HepG2 (cell line): ENCODE results near the gene SUDS3. TPM values are rescaled to one million over a fixed set of nuclear protein-coding genes. Genes with fewer than 3 reads are reported as not detected.

Source experiments
- AGO1 ChIP-seq: fragments of 200-400 bp; formaldehyde crosslinking; IDR thresholded peaks from 2 replicates; pipeline ENCODE4 v1.6.1; 2017; ENCODE audit warnings: mild to moderate bottlenecking, low read depth, low read length, moderate library complexity; ENCODE audit not compliant: poor library complexity, severe bottlenecking
- GATA4 ChIP-seq: sonication (generic); IDR thresholded peaks from 2 replicates; pipeline ENCODE4 v1.6.1; 2016; ENCODE audit warnings: antibody characterized with exemption, low read depth, borderline replicate concordance
- IRF2 ChIP-seq: IDR thresholded peaks from 2 replicates; pipeline ENCODE4 v1.6.1; 2018; ENCODE audit warnings: missing genetic modification reagents, missing compliant biosample characterization
- JUND ChIP-seq: sonication (generic); formaldehyde crosslinking; IDR thresholded peaks from 2 replicates; pipeline ENCODE4 v1.8.0; 2022; ENCODE audit warnings: mild to moderate bottlenecking, missing genetic modification reagents
- KLF12 ChIP-seq: sonication (generic); formaldehyde crosslinking; IDR thresholded peaks from 2 replicates; pipeline ENCODE4 v1.4.0; 2020; ENCODE audit warnings: missing genetic modification reagents, borderline replicate concordance
- MIER2 ChIP-seq: IDR thresholded peaks from 2 replicates; pipeline ENCODE4 v1.6.1; 2016; ENCODE audit warnings: missing biosample characterization, missing genetic modification reagents
- RBM22 ChIP-seq: fragments of 200-400 bp; formaldehyde crosslinking; optimal IDR thresholded peaks from 2 replicates; pipeline ENCODE3; 2017; ENCODE audit warnings: mild to moderate bottlenecking, low read length, moderate library complexity
- RBM39 ChIP-seq: fragments of 200-400 bp; formaldehyde crosslinking; IDR thresholded peaks from one replicate; pipeline ENCODE4 v1.6.1; 2018; ENCODE audit warnings: antibody characterized with exemption, mild to moderate bottlenecking, low read depth, low read length; ENCODE audit not compliant: poor library complexity, severe bottlenecking
- SIX1 ChIP-seq: sonication (generic); formaldehyde crosslinking; IDR thresholded peaks from 2 replicates; pipeline ENCODE4 v1.4.0; 2020; ENCODE audit warnings: missing genetic modification reagents, borderline replicate concordance
- TEF ChIP-seq: sonication (generic); formaldehyde crosslinking; IDR thresholded peaks from 2 replicates; pipeline ENCODE4 v1.5.0; 2020; ENCODE audit warnings: missing genetic modification reagents
- TFE3 ChIP-seq: IDR thresholded peaks from 2 replicates; pipeline ENCODE4 v1.6.1; 2016
- XRCC5 ChIP-seq: fragments of 200-400 bp; formaldehyde crosslinking; optimal IDR thresholded peaks from 2 replicates; pipeline ENCODE3; 2017; ENCODE audit warnings: mild to moderate bottlenecking, low read length
- ZBTB25 ChIP-seq: IDR thresholded peaks from 2 replicates; pipeline ENCODE4 v1.6.1; 2018; ENCODE audit warnings: missing genetic modification reagents
- ZMAT3 ChIP-seq: sonication (generic); formaldehyde crosslinking; conservative IDR thresholded peaks from 2 replicates; pipeline ENCODE4 v1.7.0; 2021; ENCODE audit warnings: missing genetic modification reagents
- ZNF17 ChIP-seq: sonication (generic); formaldehyde crosslinking; IDR thresholded peaks from 2 replicates; pipeline ENCODE4 v1.5.0; 2020; ENCODE audit warnings: mild to moderate bottlenecking, missing genetic modification reagents
- ZNF264 ChIP-seq: sonication (generic); formaldehyde crosslinking; IDR thresholded peaks from 2 replicates; pipeline ENCODE4 v1.4.0; 2020; ENCODE audit warnings: missing genetic modification reagents
- ZNF468 ChIP-seq: sonication (generic); formaldehyde crosslinking; IDR thresholded peaks from 2 replicates; pipeline ENCODE4 v1.8.0; 2022; ENCODE audit warnings: mild to moderate bottlenecking, moderate library complexity, missing genetic modification reagents
- ZNF75D ChIP-seq: sonication (generic); formaldehyde crosslinking; IDR thresholded peaks from 2 replicates; pipeline ENCODE4 v1.8.1; 2023; ENCODE audit warnings: missing genetic modification reagents, mild to moderate bottlenecking, borderline replicate concordance
- ZNF777 ChIP-seq: sonication (generic); formaldehyde crosslinking; IDR thresholded peaks from 2 replicates; pipeline ENCODE4 v1.4.0; 2020; ENCODE audit warnings: missing genetic modification reagents
- ZNF782 ChIP-seq: sonication (generic); formaldehyde crosslinking; IDR thresholded peaks from 2 replicates; pipeline ENCODE4 v1.4.0; 2020; ENCODE audit warnings: missing genetic modification reagents, mild to moderate bottlenecking, borderline replicate concordance
- polyA plus RNA-seq, 8 experiments: library from polyadenylated mRNA; depleted of rRNA in 3 of 8; stranded (reverse) in 7 of 8; unstranded in 1 of 8; fragments of >200 nt; fragmentation: Illumina TruSeq in 4 of 8; extraction: Trizol in 4 of 8; gene quantifications; 2 replicates each; pipeline versions ENCODE4 v1.2.1 to v1.2.3, GENCODE V29; 2011 to 2016; ENCODE audit warnings: low read depth in 4 of 8, missing spikeins in 1 of 8, mixed read lengths in 1 of 8; ENCODE audit not compliant: insufficient read depth in 1 of 8
- total RNA-seq, 5 experiments: library from RNA; depleted of rRNA; stranded (reverse); fragments of >200 nt; fragmentation: Illumina TruSeq; extraction: Trizol; gene quantifications; 2 replicates each; pipeline ENCODE4 v1.2.3, GENCODE V29; 2016; ENCODE audit warnings: low read depth in 1 of 5
- TF ChIP-seq, protein P1 (sequence below): sonication (generic); formaldehyde crosslinking; IDR thresholded peaks from 2 replicates; pipeline ENCODE4 v1.4.0; 2020; ENCODE audit warnings: mild to moderate bottlenecking, missing genetic modification reagents

Gene SUDS3
- total and polyA plus RNA-seq, 2 of the 13 experiments (the other 11 are each of a cell fraction or from before 2014, with no cell fraction given) = 20.2 to 33.1 TPM

GRCh38 chr12:118376089-118377020 lies at the start of gene SUDS3 (continued):
- TF ChIP-seq ZNF17 = no peak
- peak; percentile 98 for TF ChIP-seq XRCC5
- no peak for TF ChIP-seq SIX1
- peak; percentile 94 for TF ChIP-seq ZBTB25 (CRISPR knock-in tag)
- no peak for TF ChIP-seq ZNF468 (CRISPR knock-in tag)
- no peak for TF ChIP-seq ZNF782 (CRISPR knock-in tag)
- peak; percentile 81 for TF ChIP-seq AGO1
- TF ChIP-seq KLF12 = peak; percentile 47; the same call in 1 of the 2 replicates
- peak; percentile 45; the same call in 1 of the 2 replicates for TF ChIP-seq ZNF777
- TF ChIP-seq TEF = no peak
- TF ChIP-seq IRF2 (CRISPR knock-in tag) = peak; percentile 48
- peak; percentile 39; the same call in 1 of the 2 replicates for TF ChIP-seq GATA4
- no peak for TF ChIP-seq ZNF75D (CRISPR knock-in tag)
- no peak for TF ChIP-seq ZNF264 (CRISPR knock-in tag)
- no peak for TF ChIP-seq MIER2 (CRISPR knock-in tag)
- TF ChIP-seq ZMAT3 = 0 out of 2 replicates have a peak, but pooled peaks have one; percentile 48
- 0 out of 2 replicates have a peak, but pooled peaks have one; percentile 37 for TF ChIP-seq JUND
- no peak for TF ChIP-seq TFE3 (CRISPR knock-in tag)
- TF ChIP-seq RBM39 = peak; percentile 45
- no peak for TF ChIP-seq RBM22
- TF ChIP-seq, protein P1, sequence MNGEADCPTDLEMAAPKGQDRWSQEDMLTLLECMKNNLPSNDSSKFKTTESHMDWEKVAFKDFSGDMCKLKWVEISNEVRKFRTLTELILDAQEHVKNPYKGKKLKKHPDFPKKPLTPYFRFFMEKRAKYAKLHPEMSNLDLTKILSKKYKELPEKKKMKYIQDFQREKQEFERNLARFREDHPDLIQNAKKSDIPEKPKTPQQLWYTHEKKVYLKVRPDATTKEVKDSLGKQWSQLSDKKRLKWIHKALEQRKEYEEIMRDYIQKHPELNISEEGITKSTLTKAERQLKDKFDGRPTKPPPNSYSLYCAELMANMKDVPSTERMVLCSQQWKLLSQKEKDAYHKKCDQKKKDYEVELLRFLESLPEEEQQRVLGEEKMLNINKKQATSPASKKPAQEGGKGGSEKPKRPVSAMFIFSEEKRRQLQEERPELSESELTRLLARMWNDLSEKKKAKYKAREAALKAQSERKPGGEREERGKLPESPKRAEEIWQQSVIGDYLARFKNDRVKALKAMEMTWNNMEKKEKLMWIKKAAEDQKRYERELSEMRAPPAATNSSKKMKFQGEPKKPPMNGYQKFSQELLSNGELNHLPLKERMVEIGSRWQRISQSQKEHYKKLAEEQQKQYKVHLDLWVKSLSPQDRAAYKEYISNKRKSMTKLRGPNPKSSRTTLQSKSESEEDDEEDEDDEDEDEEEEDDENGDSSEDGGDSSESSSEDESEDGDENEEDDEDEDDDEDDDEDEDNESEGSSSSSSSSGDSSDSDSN (CRISPR knock-in tag) = peak; percentile 46; the same call in 1 of the 2 replicates
